Peyer's patch (tissue), 4 donors: ENCODE measurements around the gene GABPB1. TPM values are rescaled to one million over a fixed set of nuclear protein-coding genes. Genes with fewer than 3 reads are reported as not detected.

Source experiments
- DNase-seq, 3 donors: peaks; one replicate each; pipeline ENCODE4 v3.0.0-alpha.2; 2017 to 2019
- H3K27ac ChIP-seq, 4 donors: fragments of 200-600 bp; sonication (generic); one replicate each; pipeline ENCODE4 v1.5.1; 2016 to 2019
- H3K27me3 ChIP-seq, 2 donors: fragments of 200-600 bp; sonication (generic); one replicate each; pipeline ENCODE4 v1.5.1; 2019
- H3K36me3 ChIP-seq, 3 donors: fragments of 200-600 bp; sonication (generic); one replicate each; pipeline ENCODE4 v1.5.1; 2016 to 2019
- H3K4me1 ChIP-seq, 4 donors: fragments of 200-600 bp; sonication (generic); one replicate each; pipeline ENCODE4 v1.5.1; 2016 to 2019
- H3K4me3 ChIP-seq, 4 donors: fragments of 200-600 bp; sonication (generic); 1 replicate in 3 of 4; 2 replicates in 1 of 4; pipeline ENCODE4 v1.5.1; 2016 to 2019; ENCODE audit warnings: mild to moderate bottlenecking in 1 of 4
- H3K9me3 ChIP-seq, 4 donors: fragments of 200-600 bp; sonication (generic); one replicate each; pipeline ENCODE4 v1.5.1; 2016 to 2019; ENCODE audit warnings: mild to moderate bottlenecking in 1 of 4
- POLR2A ChIP-seq, 2 donors: fragments of 450-650 bp; IDR thresholded peaks; one replicate each; pipeline ENCODE4 v1.5.1; 2017; ENCODE audit warnings: antibody characterized with exemption in 2 of 2, mild to moderate bottlenecking in 2 of 2, moderate library complexity in 2 of 2
- total RNA-seq, 4 donors: library from RNA; depleted of rRNA; stranded (reverse); fragments of >200 nt; gene quantifications; one replicate each; pipeline ENCODE4 v1.1.0, GENCODE V29; 2016
- TF ChIP-seq, protein P1 (sequence below), 6 experiments: fragments of 450-650 bp in 4 of 6; fragments of 200-600 bp in 2 of 6; sonication (generic) in 1 of 6; IDR thresholded peaks; one replicate each; pipeline ENCODE4 v1.5.1; 2017 to 2019; ENCODE audit warnings: antibody characterized with exemption in 6 of 6, mild to moderate bottlenecking in 3 of 6, moderate library complexity in 1 of 6

The GABPB1 gene
- total RNA-seq, 4 donors from 2014 or later = 13.8 to 16.3 (median 15.7) TPM

DNA sequence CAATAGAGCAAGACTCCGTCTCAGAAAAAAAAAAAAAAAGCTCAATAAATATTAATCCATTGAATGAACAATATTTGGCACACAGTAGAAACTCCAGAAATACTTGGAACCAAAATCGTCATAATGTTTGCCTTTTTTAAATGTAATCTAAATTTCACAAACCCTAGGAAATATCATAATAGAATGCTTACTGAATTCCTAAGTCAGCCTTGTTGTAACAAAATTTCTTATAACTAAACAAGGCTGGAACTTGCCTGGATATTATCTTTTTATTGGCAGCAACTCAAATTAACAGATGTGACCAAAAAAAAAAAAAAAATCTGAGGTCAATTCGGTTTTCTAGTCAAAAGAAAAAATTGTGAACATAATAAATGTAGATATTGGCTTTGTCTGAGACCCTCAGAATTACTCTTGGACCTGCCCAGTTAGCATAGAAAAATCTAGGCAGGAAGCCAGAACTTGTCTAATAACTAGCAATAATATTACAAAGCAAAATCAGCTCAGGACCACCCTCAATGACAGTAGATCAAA, 33.3 kb downstream of the GABPB1 start:
- DNase-seq = no peak
- no peaks in the 10 kb centered on the region for H3K4me1 ChIP-seq
- no peak overlapping the region for H3K27ac ChIP-seq
- H3K4me3 ChIP-seq = no peak overlapping the region
- H3K36me3 ChIP-seq = no peaks in the 10 kb centered on the region
- no peaks in the 10 kb centered on the region for H3K27me3 ChIP-seq
- TF ChIP-seq, protein P1, sequence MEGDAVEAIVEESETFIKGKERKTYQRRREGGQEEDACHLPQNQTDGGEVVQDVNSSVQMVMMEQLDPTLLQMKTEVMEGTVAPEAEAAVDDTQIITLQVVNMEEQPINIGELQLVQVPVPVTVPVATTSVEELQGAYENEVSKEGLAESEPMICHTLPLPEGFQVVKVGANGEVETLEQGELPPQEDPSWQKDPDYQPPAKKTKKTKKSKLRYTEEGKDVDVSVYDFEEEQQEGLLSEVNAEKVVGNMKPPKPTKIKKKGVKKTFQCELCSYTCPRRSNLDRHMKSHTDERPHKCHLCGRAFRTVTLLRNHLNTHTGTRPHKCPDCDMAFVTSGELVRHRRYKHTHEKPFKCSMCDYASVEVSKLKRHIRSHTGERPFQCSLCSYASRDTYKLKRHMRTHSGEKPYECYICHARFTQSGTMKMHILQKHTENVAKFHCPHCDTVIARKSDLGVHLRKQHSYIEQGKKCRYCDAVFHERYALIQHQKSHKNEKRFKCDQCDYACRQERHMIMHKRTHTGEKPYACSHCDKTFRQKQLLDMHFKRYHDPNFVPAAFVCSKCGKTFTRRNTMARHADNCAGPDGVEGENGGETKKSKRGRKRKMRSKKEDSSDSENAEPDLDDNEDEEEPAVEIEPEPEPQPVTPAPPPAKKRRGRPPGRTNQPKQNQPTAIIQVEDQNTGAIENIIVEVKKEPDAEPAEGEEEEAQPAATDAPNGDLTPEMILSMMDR (IDR thresholded peaks at IDR 0.05) = no peak
- TF ChIP-seq POLR2A (IDR thresholded peaks at IDR 0.05) = no peak
- H3K9me3 ChIP-seq = no peaks in the 10 kb centered on the region

DNA sequence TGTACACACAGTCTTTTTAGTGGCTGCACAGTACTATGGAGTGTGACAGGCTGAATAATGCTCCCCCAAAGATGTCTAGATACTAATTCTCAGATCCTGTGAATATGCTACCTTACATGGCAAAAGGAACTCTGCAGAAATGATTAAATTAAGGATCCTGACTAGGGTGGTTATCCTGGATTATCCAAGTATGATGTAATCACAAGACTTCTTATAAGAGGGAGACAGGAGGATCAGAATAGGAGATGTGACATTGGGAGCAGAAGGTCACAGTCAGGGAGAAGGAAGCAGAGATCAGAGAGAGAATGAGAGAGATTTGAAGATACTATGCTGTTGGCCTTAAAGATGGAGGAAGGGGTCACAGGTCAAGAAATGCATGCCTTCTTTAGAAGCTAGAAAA, 34.5 kb downstream of the GABPB1 start:
- H3K4me3 ChIP-seq = no peak overlapping the region
- no peak for DNase-seq
- H3K4me1 ChIP-seq = peaks cover 0 to 5% (median 0%) of the 10 kb centered on the region in 4 donors
- no peak overlapping the region for H3K27ac ChIP-seq
- no peak for TF ChIP-seq POLR2A (IDR thresholded peaks at IDR 0.05)
- TF ChIP-seq, protein P1 (IDR thresholded peaks at IDR 0.05) = no peak
- no peaks in the 10 kb centered on the region for H3K27me3 ChIP-seq
- H3K9me3 ChIP-seq = no peaks in the 10 kb centered on the region
- H3K36me3 ChIP-seq = no peaks in the 10 kb centered on the region

DNA sequence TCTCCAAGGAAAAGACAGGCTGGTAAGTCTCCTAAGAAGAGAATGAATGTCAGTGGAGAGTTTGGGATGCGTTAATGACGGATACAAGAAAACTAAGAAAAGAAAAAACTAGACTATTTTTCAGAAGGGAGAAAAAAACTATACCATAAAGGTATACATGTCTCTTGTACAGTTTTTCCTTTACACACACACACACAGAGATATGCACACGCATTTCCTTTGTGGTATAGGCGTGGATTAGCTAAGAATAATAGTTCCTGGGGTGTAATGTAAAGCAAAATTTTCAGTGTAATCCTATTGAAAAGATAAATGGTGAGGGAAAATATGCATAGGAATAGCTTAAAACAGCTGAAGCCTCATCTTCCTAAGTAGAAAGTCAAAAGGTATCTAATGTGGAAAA, 36.3 kb downstream of the GABPB1 start:
- TF ChIP-seq, protein P1 (IDR thresholded peaks at IDR 0.05) = no peak
- TF ChIP-seq POLR2A (IDR thresholded peaks at IDR 0.05) = no peak
- Histone ChIP-seq H3K36me3 (no peaks in the 10 kb centered on the region), H3K27me3 (no peaks in the 10 kb centered on the region), H3K9me3 (no peaks in the 10 kb centered on the region), H3K27ac (no peak overlapping the region), H3K4me3 (no peak overlapping the region), H3K4me1 (peaks cover 0 to 5% (median 0%) of the 10 kb centered on the region in 4 donors)
- no peak for DNase-seq

DNA sequence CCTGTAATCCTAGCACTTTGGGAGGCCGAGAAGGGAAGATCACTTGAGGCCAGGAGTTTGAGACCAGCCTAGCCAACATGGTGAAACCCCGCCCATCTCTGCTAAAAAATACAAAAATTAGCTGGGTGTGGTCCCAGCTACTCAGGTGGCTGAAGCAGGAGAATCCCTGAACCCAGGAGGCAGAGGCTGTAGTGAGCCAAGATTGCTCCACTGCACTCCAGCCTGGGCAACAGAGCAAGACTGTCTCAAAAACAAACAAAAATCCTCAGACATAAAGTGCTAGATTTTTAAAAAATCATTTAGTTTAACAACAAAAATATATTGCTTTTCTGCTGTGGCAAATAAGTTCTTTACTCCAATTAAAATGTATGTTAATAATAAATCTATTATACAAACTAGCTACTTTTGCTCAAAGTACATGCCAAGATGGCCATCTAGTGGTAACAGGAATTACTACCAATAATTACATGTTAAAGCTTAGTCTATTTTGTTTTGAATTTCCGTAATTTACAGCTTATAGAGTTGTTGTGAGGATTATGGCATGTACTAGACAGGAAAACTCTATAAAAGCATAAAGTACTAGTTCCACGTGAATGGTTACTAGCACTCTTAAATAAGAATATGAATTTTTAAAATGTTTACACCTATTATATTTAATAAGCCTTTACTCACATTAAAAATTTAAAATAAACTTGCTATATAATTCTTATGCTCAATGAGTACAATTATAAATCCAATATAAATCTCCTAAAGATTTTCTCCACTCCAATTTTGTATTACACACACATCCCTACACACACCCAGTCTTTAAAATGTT, 39.0 kb downstream of the GABPB1 start:
- DNase-seq = no peak
- H3K4me1 ChIP-seq = peaks cover 0 to 5% (median 0%) of the 10 kb centered on the region in 4 donors

DNA sequence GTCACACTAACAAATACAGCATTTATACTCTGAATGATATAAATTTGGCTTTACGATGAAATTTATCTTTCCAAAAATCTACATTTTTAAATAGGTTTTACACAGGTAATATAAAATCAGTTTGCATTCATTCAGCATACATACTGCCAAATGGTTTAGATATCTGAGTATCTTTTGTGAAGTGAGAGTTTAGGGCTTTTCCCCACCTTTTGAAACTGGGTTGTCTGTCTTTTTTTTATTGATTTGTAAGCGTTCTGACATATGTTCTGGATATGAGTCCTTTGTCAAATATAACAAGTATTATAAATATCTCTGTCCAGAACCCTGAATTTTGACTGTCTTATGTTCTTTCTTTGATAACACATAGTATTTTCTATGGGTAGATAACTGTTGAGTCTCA, 42.4 kb downstream of the GABPB1 start:
- Histone ChIP-seq H3K27me3 (no peaks in the 10 kb centered on the region), H3K36me3 (no peaks in the 10 kb centered on the region), H3K4me1 (peaks cover 0 to 5% (median 0%) of the 10 kb centered on the region in 4 donors), H3K4me3 (no peak overlapping the region), H3K27ac (no peak overlapping the region), H3K9me3 (no peaks in the 10 kb centered on the region)
- TF ChIP-seq, protein P1 (IDR thresholded peaks at IDR 0.05) = no peak
- TF ChIP-seq POLR2A (IDR thresholded peaks at IDR 0.05) = no peak
- no peak for DNase-seq

More for the DNA sequence above, 39.0 kb downstream of the GABPB1 start:
- Histone ChIP-seq H3K27me3 (no peaks in the 10 kb centered on the region), H3K9me3 (no peaks in the 10 kb centered on the region), H3K4me3 (no peak overlapping the region), H3K27ac (no peak overlapping the region), H3K36me3 (no peaks in the 10 kb centered on the region)
- TF ChIP-seq, protein P1 (IDR thresholded peaks at IDR 0.05) = peak; percentile 36 to 84 (median 74)
- no peak for TF ChIP-seq POLR2A (IDR thresholded peaks at IDR 0.05)
